SK-N-SH (cell line): ENCODE measurements around the gene STYK1.

Source experiments
- EP300 ChIP-seq, 2 experiments: IDR thresholded peaks; 2 replicates each; pipeline versions ENCODE4 v1.4.0 to v1.6.1; 2012; ENCODE audit warnings: borderline replicate concordance in 1 of 2, low read depth in 1 of 2, low read length in 1 of 2
- MAX ChIP-seq: IDR thresholded peaks from 2 replicates; pipeline ENCODE4 v1.4.0; 2012; ENCODE audit warnings: low read depth
- NRF1 ChIP-seq: IDR thresholded peaks from 2 replicates; pipeline ENCODE4 v1.6.1; 2012; ENCODE audit warnings: low read depth, mild to moderate bottlenecking, low read length
- POLR2AphosphoS5 ChIP-seq: IDR thresholded peaks from 2 replicates; pipeline ENCODE4 v1.6.1; 2012; ENCODE audit warnings: low read depth, low read length
- RCOR1 ChIP-seq: fragments of 150-350 bp; IDR thresholded peaks from 2 replicates; pipeline ENCODE4 v1.6.1; 2017; ENCODE audit warnings: antibody characterized with exemption, low read length
- SIN3A ChIP-seq: IDR thresholded peaks from 2 replicates; pipeline ENCODE4 v1.6.1; 2012; ENCODE audit warnings: low read depth, mild to moderate bottlenecking, low read length, moderate library complexity, borderline replicate concordance
- TF ChIP-seq, protein P1 (sequence below): fragments of 200-600 bp; sonication (generic); IDR thresholded peaks from 2 replicates; pipeline ENCODE4 v1.6.1; 2017; ENCODE audit warnings: antibody characterized with exemption, mild to moderate bottlenecking, moderate library complexity
- TF ChIP-seq, protein P2 (sequence below): fragments of 150-350 bp; IDR thresholded peaks from 2 replicates; pipeline ENCODE4 v1.6.1; 2017; ENCODE audit warnings: antibody characterized with exemption, low read length, low read depth, borderline replicate concordance

- TF ChIP-seq, protein P1, sequence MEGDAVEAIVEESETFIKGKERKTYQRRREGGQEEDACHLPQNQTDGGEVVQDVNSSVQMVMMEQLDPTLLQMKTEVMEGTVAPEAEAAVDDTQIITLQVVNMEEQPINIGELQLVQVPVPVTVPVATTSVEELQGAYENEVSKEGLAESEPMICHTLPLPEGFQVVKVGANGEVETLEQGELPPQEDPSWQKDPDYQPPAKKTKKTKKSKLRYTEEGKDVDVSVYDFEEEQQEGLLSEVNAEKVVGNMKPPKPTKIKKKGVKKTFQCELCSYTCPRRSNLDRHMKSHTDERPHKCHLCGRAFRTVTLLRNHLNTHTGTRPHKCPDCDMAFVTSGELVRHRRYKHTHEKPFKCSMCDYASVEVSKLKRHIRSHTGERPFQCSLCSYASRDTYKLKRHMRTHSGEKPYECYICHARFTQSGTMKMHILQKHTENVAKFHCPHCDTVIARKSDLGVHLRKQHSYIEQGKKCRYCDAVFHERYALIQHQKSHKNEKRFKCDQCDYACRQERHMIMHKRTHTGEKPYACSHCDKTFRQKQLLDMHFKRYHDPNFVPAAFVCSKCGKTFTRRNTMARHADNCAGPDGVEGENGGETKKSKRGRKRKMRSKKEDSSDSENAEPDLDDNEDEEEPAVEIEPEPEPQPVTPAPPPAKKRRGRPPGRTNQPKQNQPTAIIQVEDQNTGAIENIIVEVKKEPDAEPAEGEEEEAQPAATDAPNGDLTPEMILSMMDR = no peak
- TF ChIP-seq EP300 (IDR thresholded peaks at IDR 0.05; ENCODE audit: borderline replicate concordance in 1 of 2, low read depth in 1 of 2, low read length in 1 of 2) = no peak
- no peak for TF ChIP-seq NRF1
- TF ChIP-seq RCOR1 = no peak
- no peak for TF ChIP-seq MAX
- TF ChIP-seq, protein P2, sequence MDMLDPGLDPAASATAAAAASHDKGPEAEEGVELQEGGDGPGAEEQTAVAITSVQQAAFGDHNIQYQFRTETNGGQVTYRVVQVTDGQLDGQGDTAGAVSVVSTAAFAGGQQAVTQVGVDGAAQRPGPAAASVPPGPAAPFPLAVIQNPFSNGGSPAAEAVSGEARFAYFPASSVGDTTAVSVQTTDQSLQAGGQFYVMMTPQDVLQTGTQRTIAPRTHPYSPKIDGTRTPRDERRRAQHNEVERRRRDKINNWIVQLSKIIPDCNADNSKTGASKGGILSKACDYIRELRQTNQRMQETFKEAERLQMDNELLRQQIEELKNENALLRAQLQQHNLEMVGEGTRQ = no peak
- TF ChIP-seq POLR2AphosphoS5 = no peak
- no peak for TF ChIP-seq SIN3A
These were observed 24.0 kb upstream of the STYK1 start for GRCh38 chr12:10697862-10698261.
